Pulmonary artery endothelial cell (primary cell): ENCODE data around the gene NLGN3. TPM values are rescaled to one million over a fixed set of nuclear protein-coding genes. Genes with fewer than 3 reads are reported as not detected.
"Not testable (repeated sequence)": the region's sequence is repeated elsewhere in the genome, so short reads cannot be mapped to it uniquely, and the experiment has no call there.

Experiments
- DNase-seq: peaks from one replicate; pipeline ENCODE4 v3.0.0-alpha.2; 2011; ENCODE audit warnings: low read depth, low spot score
- total RNA-seq: library from RNA; depleted of rRNA; stranded (reverse); fragments of >200 nt; gene quantifications from 2 replicates; pipeline ENCODE4 v1.2.3, GENCODE V29; 2014

NLGN3 gene
- total RNA-seq, 1 donor from 2014 or later: 0.13 TPM

- no peak for DNase-seq
Observed at GRCh38 chrX:71169586-71169985, 24.9 kb downstream of the NLGN3 start.

DNA sequence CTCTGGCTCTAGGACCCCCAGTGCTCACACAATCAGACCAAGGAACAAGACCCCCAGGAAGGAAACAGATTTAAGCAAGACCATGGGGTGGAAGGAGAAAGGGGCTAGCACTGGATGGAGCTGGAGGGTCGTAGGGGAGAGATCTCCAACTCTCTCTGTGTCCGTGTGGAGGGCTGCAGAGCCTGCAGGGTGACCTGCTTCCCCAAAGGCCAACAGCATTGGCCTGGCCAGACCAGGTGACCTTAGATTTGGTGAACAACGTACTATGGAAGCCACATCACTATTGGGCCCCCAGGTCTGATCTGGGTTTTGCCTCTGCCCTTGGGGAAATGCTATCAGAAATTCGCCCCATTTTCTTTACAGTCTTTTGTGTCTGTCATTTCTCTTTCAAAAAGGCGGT, 26.0 kb downstream of the NLGN3 start:
- DNase-seq: no peak

GRCh38 chrX:71171110-71171801, 26.6 kb downstream of the NLGN3 start:
- DNase-seq: no peak

GRCh38 chrX:71173440-71173839, 28.8 kb downstream of the NLGN3 start:
- DNase-seq: no peak

- no peak for DNase-seq
Observed at GRCh38 chrX:71174795-71175194, 30.2 kb downstream of the NLGN3 start.

- DNase-seq: no peak
Observed at GRCh38 chrX:71175531-71175930, 30.9 kb downstream of the NLGN3 start.

DNA sequence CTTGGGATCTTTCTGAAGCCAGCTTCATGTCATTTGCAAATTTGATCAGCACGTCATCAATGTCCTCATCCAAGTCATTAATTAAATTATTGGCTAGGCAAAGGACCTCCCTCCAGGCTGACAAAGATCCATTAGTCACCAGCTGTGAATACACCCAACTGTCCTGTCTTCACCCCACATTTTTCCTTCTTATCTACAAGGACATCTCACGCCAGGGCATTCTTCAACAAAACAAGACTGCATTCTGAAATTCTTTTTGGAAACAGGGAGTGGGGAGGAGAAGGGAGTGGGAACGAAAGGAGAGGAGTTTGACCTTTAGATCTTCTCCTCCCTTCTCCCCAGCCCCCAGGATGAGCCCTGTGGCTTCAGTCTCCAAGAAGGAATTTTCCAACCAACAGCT, 32.7 kb downstream of the NLGN3 start:
- no peak for DNase-seq

GRCh38 chrX:71178908-71179307, 34.3 kb downstream of the NLGN3 start:
- peak; percentile 22 for DNase-seq

DNA sequence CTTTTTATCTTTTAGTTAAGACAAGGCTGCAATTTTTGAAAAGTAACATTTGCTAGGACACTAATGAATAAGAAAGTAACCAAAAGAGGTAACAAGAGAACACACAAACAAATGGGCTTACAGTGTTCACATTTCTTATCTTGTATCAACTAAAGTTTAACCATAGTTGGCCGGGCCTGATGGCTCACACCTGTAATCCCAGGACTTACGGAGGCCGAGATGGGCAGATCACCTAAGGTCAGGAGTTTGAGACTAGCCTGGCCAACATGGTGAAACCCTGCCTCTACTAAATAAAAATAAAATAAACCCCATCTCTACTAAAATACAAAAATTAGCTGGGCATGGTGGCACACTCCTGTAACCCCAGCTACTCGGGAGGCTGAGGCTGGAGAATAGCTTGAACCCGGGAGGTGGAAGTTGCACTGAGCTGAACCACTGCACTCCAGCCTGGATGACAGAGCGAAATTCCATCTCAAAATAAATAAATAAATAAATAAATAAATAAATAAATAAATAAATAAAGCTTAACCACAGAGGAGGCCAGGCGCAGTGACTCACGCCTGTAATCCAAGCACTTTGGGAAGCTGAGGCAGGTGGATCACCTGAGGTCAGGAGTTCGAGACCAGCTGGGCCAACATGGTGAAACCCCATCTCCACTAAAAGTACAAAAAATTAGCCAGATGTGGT, 36.1 kb downstream of the NLGN3 start:
- not testable (repeated sequence) for DNase-seq

GRCh38 chrX:71181558-71181909, 36.9 kb downstream of the NLGN3 start:
- no peak for DNase-seq

- peak; percentile 81 for DNase-seq
Observed at GRCh38 chrX:71181910-71182799, 37.5 kb downstream of the NLGN3 start.

- DNase-seq: no peak
Observed at GRCh38 chrX:71182871-71183270, 38.2 kb downstream of the NLGN3 start.

GRCh38 chrX:71183341-71183740, 38.7 kb downstream of the NLGN3 start:
- DNase-seq: no peak

DNA sequence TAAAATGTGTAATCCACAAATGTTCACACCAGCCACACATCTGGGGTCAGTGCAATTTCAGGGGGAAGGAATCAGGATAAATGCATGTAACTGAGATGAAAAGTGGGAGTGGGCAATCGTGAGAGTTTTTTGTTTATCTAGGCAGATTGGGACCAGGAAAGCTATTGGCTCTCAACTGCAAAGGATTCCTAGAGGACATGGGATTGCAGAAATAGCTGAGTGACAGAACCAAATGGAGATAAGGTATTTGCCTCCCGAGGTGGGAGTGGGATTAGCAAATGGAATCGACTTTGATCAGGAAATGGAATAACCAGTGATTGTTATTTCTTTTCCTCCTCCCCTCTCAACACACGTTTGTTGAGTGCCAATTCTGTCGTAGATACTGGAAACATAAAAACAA, 39.5 kb downstream of the NLGN3 start:
- no peak for DNase-seq

- no peak for DNase-seq
Observed at GRCh38 chrX:71184803-71185495, 40.3 kb downstream of the NLGN3 start.

DNA sequence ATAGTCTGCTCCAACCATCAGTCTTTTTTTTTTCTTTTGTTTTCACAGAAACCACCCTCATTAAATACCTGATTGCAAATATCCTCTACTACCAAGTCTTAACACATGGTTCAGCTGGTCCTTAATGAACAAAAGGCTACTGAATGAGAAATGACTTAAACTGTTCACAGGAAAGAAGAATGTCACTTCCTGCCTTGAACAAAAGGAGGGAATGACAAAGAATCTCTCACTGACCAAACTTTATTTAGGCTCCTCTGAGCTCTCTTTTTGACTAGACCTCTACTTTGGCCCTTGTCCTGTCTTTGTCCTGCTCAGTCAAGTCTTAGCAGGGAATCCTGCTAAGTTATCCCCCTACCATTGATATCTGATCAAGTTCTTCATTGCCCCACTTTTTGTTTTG, 46.6 kb downstream of the NLGN3 start:
- no peak for DNase-seq

- DNase-seq: no peak
Observed at GRCh38 chrX:71195964-71196649, 51.5 kb downstream of the NLGN3 start.

GRCh38 chrX:71198066-71198465, 53.4 kb downstream of the NLGN3 start:
- no peak for DNase-seq

GRCh38 chrX:71199252-71200008, 54.8 kb downstream of the NLGN3 start:
- no peak for DNase-seq

DNA sequence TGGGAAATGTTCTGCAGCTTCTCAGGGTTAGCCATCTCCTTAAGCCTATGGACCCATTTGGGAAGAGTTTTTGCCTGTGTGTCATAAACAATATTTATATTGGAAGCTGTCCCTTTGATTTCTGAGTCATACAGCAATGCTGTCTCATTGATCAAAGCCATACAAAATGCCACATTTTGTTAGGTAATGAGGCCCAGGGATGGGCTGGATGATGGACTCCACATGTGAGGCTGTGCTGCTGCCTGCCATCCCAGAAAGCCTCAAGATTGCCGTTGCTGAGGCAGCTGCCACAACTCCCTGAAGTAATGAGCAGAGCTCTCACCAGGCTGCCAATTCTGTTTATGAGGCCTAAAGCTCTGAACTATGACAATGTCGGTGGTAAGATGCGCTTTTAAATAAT, 66.2 kb downstream of the NLGN3 start:
- no peak for DNase-seq
